LNCAP (cell line): Measurements from ENCODE around the gene MLC1.

Experiments
- TF ChIP-seq, protein P1 (sequence below): fragments of 450-650 bp; IDR thresholded peaks from 2 replicates; pipeline ENCODE4 v1.5.1; 2017; ENCODE audit warnings: mild to moderate bottlenecking

The MLC1 gene

DNA sequence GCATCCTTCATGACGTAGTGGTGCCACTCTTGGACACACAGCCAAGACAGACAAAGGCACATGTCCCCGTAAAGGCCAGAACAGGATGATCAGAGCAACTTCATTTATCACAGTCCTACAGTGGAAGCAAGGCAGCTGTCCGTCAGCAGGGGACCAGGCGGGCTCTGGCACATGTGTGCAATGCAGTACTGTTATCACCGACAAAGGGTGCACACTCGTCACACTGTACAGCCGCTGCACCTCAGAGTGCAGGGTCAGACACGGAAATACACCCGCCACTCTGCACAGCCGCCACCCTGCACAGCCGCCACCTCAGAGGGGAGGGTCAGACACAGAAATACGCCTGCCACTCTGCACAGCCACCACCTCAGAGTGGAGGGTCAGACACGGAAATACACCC is 59.2 kb downstream of the MLC1 start:
- TF ChIP-seq, protein P1, sequence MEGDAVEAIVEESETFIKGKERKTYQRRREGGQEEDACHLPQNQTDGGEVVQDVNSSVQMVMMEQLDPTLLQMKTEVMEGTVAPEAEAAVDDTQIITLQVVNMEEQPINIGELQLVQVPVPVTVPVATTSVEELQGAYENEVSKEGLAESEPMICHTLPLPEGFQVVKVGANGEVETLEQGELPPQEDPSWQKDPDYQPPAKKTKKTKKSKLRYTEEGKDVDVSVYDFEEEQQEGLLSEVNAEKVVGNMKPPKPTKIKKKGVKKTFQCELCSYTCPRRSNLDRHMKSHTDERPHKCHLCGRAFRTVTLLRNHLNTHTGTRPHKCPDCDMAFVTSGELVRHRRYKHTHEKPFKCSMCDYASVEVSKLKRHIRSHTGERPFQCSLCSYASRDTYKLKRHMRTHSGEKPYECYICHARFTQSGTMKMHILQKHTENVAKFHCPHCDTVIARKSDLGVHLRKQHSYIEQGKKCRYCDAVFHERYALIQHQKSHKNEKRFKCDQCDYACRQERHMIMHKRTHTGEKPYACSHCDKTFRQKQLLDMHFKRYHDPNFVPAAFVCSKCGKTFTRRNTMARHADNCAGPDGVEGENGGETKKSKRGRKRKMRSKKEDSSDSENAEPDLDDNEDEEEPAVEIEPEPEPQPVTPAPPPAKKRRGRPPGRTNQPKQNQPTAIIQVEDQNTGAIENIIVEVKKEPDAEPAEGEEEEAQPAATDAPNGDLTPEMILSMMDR: no peak

DNA sequence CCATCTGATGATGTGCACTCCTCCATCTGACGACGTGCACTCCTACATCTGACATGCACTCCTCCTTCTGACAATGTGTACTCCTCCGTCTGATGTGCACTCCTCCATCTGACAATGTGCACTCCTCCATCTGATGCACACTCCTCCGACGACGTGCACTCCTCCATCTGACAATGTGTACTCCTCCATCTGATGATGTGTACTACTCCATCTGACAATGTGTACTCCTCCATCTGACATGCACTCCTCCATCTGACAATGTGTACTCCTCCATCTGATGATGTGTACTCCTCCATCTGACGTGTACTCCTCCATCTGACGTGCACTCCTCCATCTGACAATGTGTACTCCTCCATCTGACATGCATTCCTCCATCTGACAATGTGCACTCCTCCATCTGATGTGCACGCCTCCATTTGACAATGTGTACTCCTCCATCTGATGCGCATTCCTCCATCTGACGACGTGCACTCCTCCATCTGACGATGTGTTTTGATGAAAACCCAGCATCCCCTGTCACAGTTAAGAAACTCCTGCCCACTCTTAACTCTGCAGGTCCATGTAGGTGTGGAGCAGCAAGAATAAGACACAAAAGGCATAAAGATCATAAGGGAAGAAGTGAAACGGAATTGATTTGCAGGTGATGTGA is 62.9 kb downstream of the MLC1 start:
- TF ChIP-seq, protein P1: no peak

DNA sequence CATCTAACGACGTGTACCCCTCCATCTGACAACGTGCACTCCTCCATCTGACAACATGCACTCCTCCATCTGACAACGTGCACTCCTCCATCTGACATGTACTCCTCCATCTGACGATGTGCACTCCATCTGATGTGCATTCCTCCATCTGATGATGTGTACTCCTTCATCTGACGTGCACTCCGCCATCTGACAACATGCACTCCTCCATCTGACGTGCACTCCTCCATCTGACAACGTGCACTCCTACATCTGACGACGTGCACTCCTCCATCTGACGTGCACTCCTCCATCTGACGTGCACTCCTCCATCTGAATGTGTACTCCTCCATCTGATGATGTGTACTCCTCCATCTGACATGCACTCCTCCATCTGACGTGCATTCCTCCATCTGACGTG is 64.6 kb downstream of the MLC1 start:
- TF ChIP-seq, protein P1: no peak

DNA sequence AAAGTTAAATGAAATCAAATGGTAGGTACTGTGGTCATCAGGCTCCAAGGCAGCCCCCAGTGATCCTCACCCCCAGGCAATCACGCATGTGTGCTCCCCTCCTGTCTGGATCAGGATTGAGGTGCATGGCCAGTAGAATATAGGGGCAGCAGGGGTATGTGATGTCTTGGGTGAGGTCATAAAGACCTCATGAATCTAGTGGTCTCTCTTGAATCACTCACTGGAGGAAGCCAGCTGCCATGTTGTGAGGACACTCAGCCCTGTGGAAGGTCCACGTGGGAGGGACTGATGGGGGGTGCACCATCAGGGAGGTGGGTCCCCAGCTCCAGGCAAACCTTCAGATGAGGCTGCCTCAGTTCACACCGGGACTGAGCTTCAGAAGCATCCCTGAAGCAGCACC is 65.9 kb downstream of the MLC1 start:
- TF ChIP-seq, protein P1: no peak

DNA sequence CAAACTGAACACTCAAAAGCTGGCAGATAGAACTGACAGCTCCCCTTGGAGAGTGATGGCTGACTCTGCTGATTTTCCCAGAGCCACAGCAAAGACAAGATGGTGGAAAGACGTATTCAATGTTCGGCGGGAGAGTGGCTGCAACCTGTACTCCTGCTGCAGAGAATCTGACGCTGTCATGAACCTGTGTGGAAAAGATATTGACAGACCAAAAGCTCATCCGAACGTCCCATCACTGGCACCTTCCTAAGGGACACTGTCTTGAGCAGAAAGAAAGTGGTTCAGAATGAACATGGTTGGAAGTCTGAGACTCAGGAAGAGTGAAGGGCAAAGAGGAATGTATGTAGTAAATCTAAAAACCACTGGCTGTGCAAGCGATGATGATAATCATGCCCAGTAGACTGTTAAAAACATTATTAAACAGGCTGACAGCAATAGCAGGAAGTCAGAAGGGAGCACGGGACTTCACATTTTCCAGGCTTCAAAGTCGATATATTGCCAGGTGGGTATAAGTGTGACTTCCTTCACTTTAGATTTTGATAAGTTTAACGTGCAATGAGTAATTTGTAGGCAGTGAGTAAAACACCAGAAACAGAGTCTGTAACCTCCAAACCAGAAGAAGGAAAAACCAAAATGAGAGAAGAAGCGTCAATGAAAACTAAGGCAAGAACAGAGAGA is 66.5 kb downstream of the MLC1 start:
- TF ChIP-seq, protein P1: no peak

DNA sequence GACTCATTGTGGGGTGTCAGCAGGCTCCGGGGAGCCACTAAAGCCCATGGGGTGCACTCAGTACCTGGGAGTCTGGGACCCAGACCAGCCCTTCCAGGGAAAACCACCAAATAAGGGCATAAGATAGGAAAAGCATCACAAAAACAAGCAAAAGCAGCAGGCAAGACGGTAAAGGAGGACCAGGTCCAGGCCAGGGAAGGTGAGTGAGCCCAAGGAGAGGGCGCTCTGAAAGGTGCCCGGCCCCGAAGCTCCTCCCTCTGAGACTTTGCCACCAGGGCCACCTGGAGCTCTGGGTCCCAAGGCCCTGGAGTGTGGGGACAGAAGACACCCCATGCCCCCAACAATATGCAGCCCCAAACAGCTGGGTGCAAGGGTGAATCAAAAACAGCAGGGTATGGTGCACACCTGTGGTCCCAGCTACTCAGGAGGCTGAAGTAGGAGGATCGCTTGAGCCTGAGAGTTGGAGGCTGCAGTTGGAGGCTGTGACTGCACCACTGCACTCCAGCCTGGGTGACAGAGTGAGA is 67.5 kb downstream of the MLC1 start:
- TF ChIP-seq, protein P1: no peak

DNA sequence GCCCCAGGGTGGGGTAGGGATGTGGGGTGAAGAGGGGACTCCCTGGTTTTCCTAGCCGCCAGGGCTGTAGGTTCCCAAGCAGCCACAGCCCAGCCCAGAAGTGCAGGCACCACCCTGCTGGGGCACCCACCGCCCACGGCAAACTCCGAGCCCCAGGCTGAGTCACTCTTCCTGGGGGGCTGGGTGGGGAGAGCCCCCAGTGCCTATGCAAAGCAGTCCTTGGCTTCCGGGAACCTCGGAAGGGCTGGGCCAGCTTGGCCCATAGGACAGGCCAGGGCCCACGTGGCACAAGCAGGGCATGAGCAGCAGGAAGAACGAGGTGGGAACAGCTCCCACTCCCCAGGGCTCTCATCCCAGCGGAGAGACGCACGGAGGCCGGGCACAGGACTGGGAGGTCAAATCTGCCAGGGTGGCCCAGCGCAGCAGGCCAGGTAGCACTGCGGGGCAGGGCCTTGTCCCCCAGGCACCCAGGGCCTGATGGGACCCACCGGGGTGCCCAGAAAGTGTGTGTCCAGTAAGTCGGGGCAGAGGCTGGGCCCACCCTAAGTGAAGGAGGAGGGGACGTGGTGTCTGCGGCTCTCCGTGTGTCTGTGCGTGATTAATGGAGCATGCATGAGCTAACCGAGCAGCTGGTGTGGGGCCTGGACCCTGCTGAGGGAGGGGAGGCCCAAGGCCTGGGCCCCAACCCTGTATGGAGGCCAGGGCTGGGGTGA is 68.1 kb downstream of the MLC1 start:
- TF ChIP-seq, protein P1: no peak
